ENCODE data around the gene IFI27L2.

Gene IFI27L2, protein sequence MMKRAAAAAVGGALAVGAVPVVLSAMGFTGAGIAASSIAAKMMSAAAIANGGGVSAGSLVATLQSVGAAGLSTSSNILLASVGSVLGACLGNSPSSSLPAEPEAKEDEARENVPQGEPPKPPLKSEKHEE

GRCh38 chr14:94129111-94129757, at the start of gene IFI27L2:
TSS of gene IFI27L2 (minus strand) at chr14:94129604. CDS start at chr14:94129564, 40 bp downstream.
- TF ChIP-seq, protein P1, sequence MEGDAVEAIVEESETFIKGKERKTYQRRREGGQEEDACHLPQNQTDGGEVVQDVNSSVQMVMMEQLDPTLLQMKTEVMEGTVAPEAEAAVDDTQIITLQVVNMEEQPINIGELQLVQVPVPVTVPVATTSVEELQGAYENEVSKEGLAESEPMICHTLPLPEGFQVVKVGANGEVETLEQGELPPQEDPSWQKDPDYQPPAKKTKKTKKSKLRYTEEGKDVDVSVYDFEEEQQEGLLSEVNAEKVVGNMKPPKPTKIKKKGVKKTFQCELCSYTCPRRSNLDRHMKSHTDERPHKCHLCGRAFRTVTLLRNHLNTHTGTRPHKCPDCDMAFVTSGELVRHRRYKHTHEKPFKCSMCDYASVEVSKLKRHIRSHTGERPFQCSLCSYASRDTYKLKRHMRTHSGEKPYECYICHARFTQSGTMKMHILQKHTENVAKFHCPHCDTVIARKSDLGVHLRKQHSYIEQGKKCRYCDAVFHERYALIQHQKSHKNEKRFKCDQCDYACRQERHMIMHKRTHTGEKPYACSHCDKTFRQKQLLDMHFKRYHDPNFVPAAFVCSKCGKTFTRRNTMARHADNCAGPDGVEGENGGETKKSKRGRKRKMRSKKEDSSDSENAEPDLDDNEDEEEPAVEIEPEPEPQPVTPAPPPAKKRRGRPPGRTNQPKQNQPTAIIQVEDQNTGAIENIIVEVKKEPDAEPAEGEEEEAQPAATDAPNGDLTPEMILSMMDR (IDR thresholded peaks at IDR 0.05; ENCODE audit: low read depth, low read length) = peak; percentile 19; the same call in 1 of the 2 replicates
- no peak for DNase-seq (ENCODE audit: extremely low read depth, low read depth)

GRCh38 chr14:94177806-94178205, 48.4 kb upstream of the IFI27L2 start:
- TF ChIP-seq, protein P1 (IDR thresholded peaks at IDR 0.05; ENCODE audit: low read depth, low read length) = no peak

GRCh38 chr14:94176808-94177207, 47.4 kb upstream of the IFI27L2 start:
- DNase-seq (ENCODE audit: extremely low read depth, low read depth) = no peak
- TF ChIP-seq, protein P1 (IDR thresholded peaks at IDR 0.05; ENCODE audit: low read depth, low read length) = no peak

More at GRCh38 chr14:94177806-94178205, 48.4 kb upstream of the IFI27L2 start:
- no peak for DNase-seq (ENCODE audit: extremely low read depth, low read depth)

GRCh38 chr14:94175747-94176146, 46.3 kb upstream of the IFI27L2 start:
- TF ChIP-seq, protein P1 (IDR thresholded peaks at IDR 0.05; ENCODE audit: low read depth, low read length) = no peak

DNA sequence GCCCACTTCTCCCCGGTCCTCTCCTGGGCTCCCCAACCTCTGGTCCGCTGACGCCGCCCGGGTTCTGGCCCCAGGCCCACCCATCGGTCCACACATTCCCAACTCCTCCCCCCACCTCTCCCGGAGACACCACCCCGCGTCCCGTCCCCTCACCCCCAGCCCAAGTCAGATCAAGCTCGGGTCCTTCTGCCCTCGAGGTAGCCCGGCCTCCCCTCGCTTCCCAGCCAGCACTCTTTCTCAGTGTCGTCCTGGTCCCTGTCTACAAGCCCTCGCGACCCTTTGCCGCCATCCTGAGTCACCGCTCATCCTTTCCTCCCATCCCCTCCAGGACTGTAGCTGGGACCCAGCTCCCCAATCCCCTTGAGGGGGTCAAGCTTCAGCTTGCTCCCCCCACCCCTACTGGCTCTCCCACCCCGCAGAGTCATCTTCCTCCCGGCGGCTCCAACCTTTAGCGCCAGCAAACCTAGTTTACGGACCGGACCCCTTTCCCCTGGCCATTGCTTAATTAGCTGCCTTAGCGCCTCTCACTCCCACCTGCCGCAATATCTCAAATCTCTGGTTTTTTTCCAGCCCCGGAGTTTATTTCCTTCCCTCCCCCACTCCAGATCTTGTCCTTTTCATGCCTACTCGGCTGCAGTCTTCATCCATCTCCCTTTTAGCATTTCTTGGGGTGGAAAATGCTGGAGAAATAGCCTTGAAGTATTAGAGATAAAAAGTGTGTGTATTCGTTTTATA, 45.8 kb upstream of the IFI27L2 start:
- no peak for DNase-seq (ENCODE audit: extremely low read depth, low read depth)
- TF ChIP-seq, protein P1 (IDR thresholded peaks at IDR 0.05; ENCODE audit: low read depth, low read length) = no peak

More at GRCh38 chr14:94175747-94176146, 46.3 kb upstream of the IFI27L2 start:
- DNase-seq (ENCODE audit: extremely low read depth, low read depth) = no peak

GRCh38 chr14:94174604-94175010, 45.2 kb upstream of the IFI27L2 start:
- TF ChIP-seq, protein P1 (IDR thresholded peaks at IDR 0.05; ENCODE audit: low read depth, low read length) = no peak
- no peak for DNase-seq (ENCODE audit: extremely low read depth, low read depth)

Data from AG09319 (cell line).